GF-D8 (cell line): Measurements from ENCODE around the gene WWC2.

Source experiments
- DNase-seq: peaks from one replicate; lab custom pipeline; 2025; lab: John Stamatoyannopoulos, UW

The WWC2 gene

GRCh38 chr4:183256756-183257385, 157.8 kb downstream of the WWC2 start:
- DNase-seq: no peak

GRCh38 chr4:183257808-183258207, 158.8 kb downstream of the WWC2 start:
- DNase-seq: no peak

- DNase-seq: no peak
These were observed 161.6 kb downstream of the WWC2 start for GRCh38 chr4:183260491-183261151.

- DNase-seq: peak; percentile 19
These were observed 163.1 kb downstream of the WWC2 start for GRCh38 chr4:183261953-183262775.

GRCh38 chr4:183262776-183263100, 163.7 kb downstream of the WWC2 start:
- DNase-seq: no peak

GRCh38 chr4:183263787-183264386, 164.8 kb downstream of the WWC2 start:
- no peak for DNase-seq

- DNase-seq: no peak
These were observed 165.6 kb downstream of the WWC2 start for GRCh38 chr4:183264614-183265013.

- DNase-seq: no peak
These were observed 167.3 kb downstream of the WWC2 start for GRCh38 chr4:183266371-183266770.

GRCh38 chr4:183268556-183268955, 169.5 kb downstream of the WWC2 start:
- DNase-seq: no peak

- no peak for DNase-seq
These were observed 173.3 kb downstream of the WWC2 start for GRCh38 chr4:183272384-183272783.

- no peak for DNase-seq
These were observed 177.0 kb downstream of the WWC2 start for GRCh38 chr4:183276106-183276505.

- DNase-seq: no peak
These were observed 185.3 kb downstream of the WWC2 start for GRCh38 chr4:183284258-183284785.

GRCh38 chr4:183284965-183285364, 185.9 kb downstream of the WWC2 start:
- no peak for DNase-seq

GRCh38 chr4:183285886-183286285, 186.8 kb downstream of the WWC2 start:
- DNase-seq: no peak

- DNase-seq: no peak
These were observed 187.7 kb downstream of the WWC2 start for GRCh38 chr4:183286590-183287308.

- DNase-seq: no peak
These were observed 188.2 kb downstream of the WWC2 start for GRCh38 chr4:183287309-183287659.

GRCh38 chr4:183287677-183288076, 188.6 kb downstream of the WWC2 start:
- DNase-seq: no peak

- no peak for DNase-seq
These were observed 189.9 kb downstream of the WWC2 start for GRCh38 chr4:183288955-183289354.

GRCh38 chr4:183289688-183290087, 190.6 kb downstream of the WWC2 start:
- DNase-seq: no peak

- no peak for DNase-seq
These were observed 192.0 kb downstream of the WWC2 start for GRCh38 chr4:183291070-183291469.

- DNase-seq: no peak
These were observed 196.7 kb downstream of the WWC2 start for GRCh38 chr4:183295711-183296110.

GRCh38 chr4:183297675-183298074, 198.6 kb downstream of the WWC2 start:
- DNase-seq: no peak
